Mesendoderm (in vitro differentiated cells): ENCODE results near the gene SPAG5.
"Not testable (repeated sequence)": the region's sequence is repeated elsewhere in the genome, so short reads cannot be mapped to it uniquely, and the experiment has no call there.

Source experiments
- DNase-seq: peaks from one replicate; pipeline ENCODE4 v3.0.0; 2013
- H2AK5ac ChIP-seq: 2 replicates; pipeline ENCODE4 v1.6.1; 2013; ENCODE audit warnings: low read length, inconsistent platforms
- H2BK120ac ChIP-seq: 2 replicates; pipeline ENCODE4 v1.6.1; 2013; ENCODE audit warnings: low read depth, mild to moderate bottlenecking, low read length, moderate library complexity, mixed read lengths
- H2BK15ac ChIP-seq: replicated peaks from 2 replicates; pipeline ENCODE4 v1.6.1; 2013; ENCODE audit warnings: low read depth, mild to moderate bottlenecking, moderate library complexity
- H2BK5ac ChIP-seq: 2 replicates; pipeline ENCODE4 v1.6.1; 2013; ENCODE audit warnings: low read length, inconsistent platforms
- H3K18ac ChIP-seq: 2 replicates; pipeline ENCODE4 v1.6.1; 2013; ENCODE audit warnings: mild to moderate bottlenecking, low read length, mixed read lengths
- H3K23ac ChIP-seq: one replicate; pipeline ENCODE4 v1.6.1; 2013; ENCODE audit warnings: low read length
- H3K27ac ChIP-seq: 2 replicates; pipeline ENCODE4 v1.5.1; 2013; ENCODE audit warnings: low read depth, mild to moderate bottlenecking, inconsistent platforms, low read length, moderate library complexity
- H3K27me3 ChIP-seq: 2 replicates; pipeline ENCODE4 v1.6.1; 2013; ENCODE audit warnings: low read length, control low read depth, mild to moderate bottlenecking, inconsistent platforms; ENCODE audit not compliant: insufficient read depth, poor library complexity
- H3K36me3 ChIP-seq: 2 replicates; pipeline ENCODE4 v1.6.1; 2013; ENCODE audit warnings: low read length, inconsistent platforms; ENCODE audit not compliant: control insufficient read depth, insufficient read depth
- H3K4ac ChIP-seq: one replicate; pipeline ENCODE4 v1.6.1; 2013; ENCODE audit warnings: low read depth, mild to moderate bottlenecking, low read length, moderate library complexity
- H3K4me1 ChIP-seq: 2 replicates; pipeline ENCODE4 v1.6.1; 2013; ENCODE audit warnings: low read depth, low read length, inconsistent platforms; ENCODE audit not compliant: control insufficient read depth
- H3K4me2 ChIP-seq: 2 replicates; pipeline ENCODE4 v1.6.1; 2013; ENCODE audit warnings: low read length
- H3K4me3 ChIP-seq: 2 replicates; pipeline ENCODE4 v1.5.1; 2013; ENCODE audit warnings: mild to moderate bottlenecking, low read length
- H3K56ac ChIP-seq: one replicate; pipeline ENCODE4 v1.6.1; 2013; ENCODE audit warnings: low read length
- H3K79me1 ChIP-seq: 2 replicates; pipeline ENCODE4 v1.6.1; 2013; ENCODE audit warnings: low read length, inconsistent platforms
- H3K79me2 ChIP-seq: 2 replicates; pipeline ENCODE4 v1.6.1; 2013; ENCODE audit warnings: mild to moderate bottlenecking, low read length; ENCODE audit not compliant: control insufficient read depth, insufficient read depth
- H3K9ac ChIP-seq: 2 replicates; pipeline ENCODE4 v1.6.1; 2013; ENCODE audit warnings: low read length, inconsistent platforms
- H4K5ac ChIP-seq: one replicate; pipeline ENCODE4 v1.6.1; 2013; ENCODE audit warnings: low read length
- H4K8ac ChIP-seq: one replicate; pipeline ENCODE4 v1.6.1; 2013; ENCODE audit warnings: low read depth, mild to moderate bottlenecking, control low read depth, low read length, moderate library complexity
- WGBS: extraction: QIAGEN DNeasy Blood & Tissue Kit; methylation state at CpG from one replicate; pipeline ENCODE4 v1.1.7; 2013; ENCODE audit warnings: low lambda C conversion rate, missing lambda C conversion rate; ENCODE audit not compliant: insufficient coverage; ENCODE audit errors: extremely low coverage; 5-methylcytosine and 5-hydroxymethylcytosine counted together

SPAG5 gene

GRCh38 chr17:28604031-28604430 lies 5.2 kb upstream of the SPAG5 start:
- H3K4me2 ChIP-seq, H2BK5ac ChIP-seq, H3K4me1 ChIP-seq, H3K9ac ChIP-seq, H3K4ac ChIP-seq, H3K4me3 ChIP-seq, H3K79me1 ChIP-seq, H2AK5ac ChIP-seq, H2BK120ac ChIP-seq, H3K56ac ChIP-seq, H3K79me2 ChIP-seq, H3K27me3 ChIP-seq, H4K8ac ChIP-seq, H3K27ac ChIP-seq, H3K23ac ChIP-seq, H3K36me3 ChIP-seq, H4K5ac ChIP-seq, DNase-seq, H3K18ac ChIP-seq, H2BK15ac ChIP-seq: not testable (repeated sequence)
- WGBS = no CpG with 5 or more reads among the region's 31 CpGs

GRCh38 chr17:28599311-28600184 lies 723 bp upstream of the SPAG5 start:
- peaks cover 6% of the 10 kb centered on the region for H3K79me2 ChIP-seq
- peak overlapping the region; percentile 31 for H3K27ac ChIP-seq
- H3K36me3 ChIP-seq = no peaks in the 10 kb centered on the region
- H3K4me2 ChIP-seq = peak overlapping the region; percentile 99
- no peak overlapping the region for H2BK15ac ChIP-seq
- H3K79me1 ChIP-seq = no peaks in the 10 kb centered on the region
- H4K5ac ChIP-seq = no peak overlapping the region
- peak overlapping the region; percentile 76 for H2BK5ac ChIP-seq
- no peak overlapping the region for H3K4ac ChIP-seq
- no peak for DNase-seq
- H3K18ac ChIP-seq = no peak overlapping the region
- no peaks in the 10 kb centered on the region for H3K27me3 ChIP-seq
- no peak overlapping the region for H2BK120ac ChIP-seq
- H3K4me1 ChIP-seq = peaks cover 3% of the 10 kb centered on the region
- peak overlapping the region; percentile 96 for H3K23ac ChIP-seq
- H3K9ac ChIP-seq = peak overlapping the region; percentile 96
- no CpG with 5 or more reads among the region's 40 CpGs for WGBS
- no peak overlapping the region for H2AK5ac ChIP-seq
- H4K8ac ChIP-seq = no peak overlapping the region
- H3K56ac ChIP-seq = peak overlapping the region; percentile 99
- peak overlapping the region; percentile 70 for H3K4me3 ChIP-seq

- no peak overlapping the region for H2BK120ac ChIP-seq
- H2BK5ac ChIP-seq = no peak overlapping the region
- DNase-seq = no peak
- H4K8ac ChIP-seq = no peak overlapping the region
- WGBS = no CpG with 5 or more reads among the region's 17 CpGs
- no peak overlapping the region for H2BK15ac ChIP-seq
- no peak overlapping the region for H3K27ac ChIP-seq
- H3K4ac ChIP-seq = peak overlapping the region; percentile 73
- no peak overlapping the region for H4K5ac ChIP-seq
- no peaks in the 10 kb centered on the region for H3K27me3 ChIP-seq
- peaks cover 6% of the 10 kb centered on the region for H3K79me2 ChIP-seq
- H3K4me1 ChIP-seq = peaks cover 3% of the 10 kb centered on the region
- H3K9ac ChIP-seq = peak overlapping the region; percentile 80
- peaks cover under 1% of the 10 kb centered on the region for H3K36me3 ChIP-seq
- peak overlapping the region; percentile 52 for H3K4me2 ChIP-seq
- peak overlapping the region; percentile 56 for H3K23ac ChIP-seq
- H3K4me3 ChIP-seq = peak overlapping the region; percentile 93
- H2AK5ac ChIP-seq = no peak overlapping the region
- peak overlapping the region; percentile 72 for H3K18ac ChIP-seq
- H3K56ac ChIP-seq = peak overlapping the region; percentile 91
- H3K79me1 ChIP-seq = no peaks in the 10 kb centered on the region
These were observed 436 bp downstream of the SPAG5 start for GRCh38 chr17:28598389-28598788.

- Histone ChIP-seq H4K8ac (no peak overlapping the region), H3K4me2 (peak overlapping the region; percentile 52), H4K5ac (no peak overlapping the region), H3K4me1 (peaks cover 3% of the 10 kb centered on the region), H3K56ac (peak overlapping the region; percentile 91), H3K4ac (peak overlapping the region; percentile 73), H3K27ac (no peak overlapping the region), H3K79me1 (no peaks in the 10 kb centered on the region), H3K27me3 (no peaks in the 10 kb centered on the region), H2BK15ac (no peak overlapping the region), H3K4me3 (peak overlapping the region; percentile 93), H3K18ac (no peak overlapping the region), H3K36me3 (peaks cover 6% of the 10 kb centered on the region), H2BK120ac (no peak overlapping the region), H2AK5ac (no peak overlapping the region), H3K79me2 (peaks cover 6% of the 10 kb centered on the region), H2BK5ac (no peak overlapping the region), H3K9ac (peak overlapping the region; percentile 80), H3K23ac (no peak overlapping the region)
- peak; percentile 19 for DNase-seq
- WGBS = no CpG with 5 or more reads among the region's 5 CpGs
These were observed 1.0 kb downstream of the SPAG5 start for GRCh38 chr17:28597606-28598383.

- Histone ChIP-seq H3K79me1 (peaks cover 9% of the 10 kb centered on the region), H3K4ac (no peak overlapping the region), H3K4me1 (no peaks in the 10 kb centered on the region), H3K36me3 (peaks cover 30% of the 10 kb centered on the region), H3K23ac (no peak overlapping the region), H3K27ac (no peak overlapping the region), H3K27me3 (no peaks in the 10 kb centered on the region), H4K5ac (no peak overlapping the region), H4K8ac (no peak overlapping the region), H3K4me3 (no peak overlapping the region), H3K79me2 (peaks cover under 1% of the 10 kb centered on the region), H3K56ac (no peak overlapping the region), H2BK15ac (no peak overlapping the region), H3K9ac (no peak overlapping the region), H3K4me2 (no peak overlapping the region), H3K18ac (no peak overlapping the region), H2BK5ac (no peak overlapping the region), H2AK5ac (no peak overlapping the region), H2BK120ac (no peak overlapping the region)
- no peak for DNase-seq
- WGBS = no CpG with 5 or more reads among the region's 4 CpGs
These were observed 6.6 kb downstream of the SPAG5 start for GRCh38 chr17:28592260-28592659.
